Smooth muscle cell of the brain vasculature (primary cell): ENCODE measurements around the gene CNN1.
"Not testable (repeated sequence)": the region's sequence is repeated elsewhere in the genome, so short reads cannot be mapped to it uniquely, and the experiment has no call there.

Experiments used
- DNase-seq: peaks from one replicate; pipeline ENCODE4 v3.0.0-alpha.2; 2012; ENCODE audit warnings: low read depth, low spot score

The CNN1 gene

GRCh38 chr19:11564082-11564807 is 25.6 kb downstream of the CNN1 start:
- not testable (repeated sequence) for DNase-seq

GRCh38 chr19:11565649-11565980 is 27.0 kb downstream of the CNN1 start:
- DNase-seq, result not testable (repeated sequence)

GRCh38 chr19:11566164-11566563 is 27.5 kb downstream of the CNN1 start:
- no peak for DNase-seq

- DNase-seq, result no peak
Measured at GRCh38 chr19:11570039-11570462, 31.4 kb downstream of the CNN1 start.

GRCh38 chr19:11573354-11573753 is 34.7 kb downstream of the CNN1 start:
- not testable (repeated sequence) for DNase-seq

- not testable (repeated sequence) for DNase-seq
Measured at GRCh38 chr19:11573763-11574162, 35.1 kb downstream of the CNN1 start.

GRCh38 chr19:11574689-11575088 is 36.0 kb downstream of the CNN1 start:
- DNase-seq, result no peak

- no peak for DNase-seq
Measured at GRCh38 chr19:11576227-11576626, 37.6 kb downstream of the CNN1 start.

- DNase-seq, result no peak
Measured at GRCh38 chr19:11577451-11578257, 39.0 kb downstream of the CNN1 start, which contains the start of gene ACP5. Gene ACP5 (minus strand): TSS chr19:11577645. CDS start chr19:11577317, 328 bp downstream.

- DNase-seq, result no peak
Measured at GRCh38 chr19:11578258-11579142, 39.8 kb downstream of the CNN1 start.

- no peak for DNase-seq
Measured at GRCh38 chr19:11580116-11580515, 41.5 kb downstream of the CNN1 start.

GRCh38 chr19:11581740-11582139 is 43.1 kb downstream of the CNN1 start:
- DNase-seq, result no peak

- no peak for DNase-seq
Measured at GRCh38 chr19:11586331-11586730, 47.7 kb downstream of the CNN1 start.

- DNase-seq, result peak; percentile 24
Measured at GRCh38 chr19:11587302-11587974, 48.8 kb downstream of the CNN1 start.

- DNase-seq, result no peak
Measured at GRCh38 chr19:11587975-11588631, 49.5 kb downstream of the CNN1 start.

- DNase-seq, result no peak
Measured at GRCh38 chr19:11594084-11594483, 55.4 kb downstream of the CNN1 start.

- no peak for DNase-seq
Measured at GRCh38 chr19:11596156-11596555, 57.5 kb downstream of the CNN1 start.

GRCh38 chr19:11597202-11598102 is 58.8 kb downstream of the CNN1 start, which contains the start of gene ZNF627:
Gene ZNF627 (plus strand): TSS chr19:11597483. CDS start chr19:11597628, 145 bp downstream.
- peak; percentile 95 for DNase-seq

GRCh38 chr19:11598103-11598483 is 59.4 kb downstream of the CNN1 start:
- no peak for DNase-seq

GRCh38 chr19:11598746-11599145 is 60.1 kb downstream of the CNN1 start:
- DNase-seq, result no peak
